SK-N-SH (cell line): Measurements from ENCODE around the gene BNC2.

Source experiments
- CTCF ChIP-seq: fragments of 200-600 bp; sonication (generic); IDR thresholded peaks from 2 replicates; pipeline ENCODE4 v1.6.1; 2017; ENCODE audit warnings: antibody characterized with exemption, mild to moderate bottlenecking, moderate library complexity
- EZH2phosphoT487 ChIP-seq: fragments of 200-600 bp; sonication (generic); IDR thresholded peaks from 2 replicates; pipeline ENCODE4 v1.6.1; 2017; ENCODE audit warnings: low read depth, mixed run types, mild to moderate bottlenecking, antibody characterized with exemption, moderate library complexity, borderline replicate concordance
- GABPA ChIP-seq: IDR thresholded peaks from 2 replicates; pipeline ENCODE4 v1.4.0; 2012; ENCODE audit warnings: low read depth, mild to moderate bottlenecking
- GATA2 ChIP-seq: sonication (generic); formaldehyde crosslinking; IDR thresholded peaks from 2 replicates; pipeline ENCODE4 v1.5.0; 2020; ENCODE audit warnings: mild to moderate bottlenecking, missing genetic modification reagents
- NFIC ChIP-seq: IDR thresholded peaks from 2 replicates; pipeline ENCODE4 v1.4.0; 2012; ENCODE audit warnings: borderline replicate concordance
- REST ChIP-seq: IDR thresholded peaks from 2 replicates; pipeline ENCODE4 v1.6.1; 2012; ENCODE audit warnings: mild to moderate bottlenecking, low read depth, low read length, moderate library complexity
- RFX5 ChIP-seq: IDR thresholded peaks from 2 replicates; pipeline ENCODE4 v1.6.1; 2012; ENCODE audit warnings: mild to moderate bottlenecking, improper control_type of control experiment, low read length
- SIN3A ChIP-seq: IDR thresholded peaks from 2 replicates; pipeline ENCODE4 v1.6.1; 2012; ENCODE audit warnings: low read depth, mild to moderate bottlenecking, low read length, moderate library complexity, borderline replicate concordance
- TCF12 ChIP-seq: IDR thresholded peaks from 2 replicates; pipeline ENCODE4 v1.4.0; 2012
- ZBTB33 ChIP-seq: IDR thresholded peaks from 2 replicates; pipeline ENCODE4 v1.4.0; 2012; ENCODE audit warnings: low read depth, borderline replicate concordance

- TF ChIP-seq RFX5 = no peak
- TF ChIP-seq EZH2phosphoT487 = no peak
- TF ChIP-seq TCF12 = no peak
- peak; percentile 53 for TF ChIP-seq CTCF
- no peak for TF ChIP-seq REST
- TF ChIP-seq NFIC = no peak
- TF ChIP-seq ZBTB33 = no peak
- TF ChIP-seq SIN3A = no peak
- no peak for TF ChIP-seq GABPA
- no peak for TF ChIP-seq GATA2 (CRISPR knock-in tag)
Measured at GRCh38 chr9:16726029-16726428, 144.4 kb downstream of the BNC2 start.
